Stimulated activated CD8-positive, alpha-beta memory T cell treated with anti-CD3 and anti-CD28 coated beads, Interleukin-12 subunit alpha, Interleukin-12 subunit beta, amount 100 ng/mL, for 4 hours (primary cell): ENCODE results near the gene ZNF506.
"Not testable (repeated sequence)": the region's sequence is repeated elsewhere in the genome, so short reads cannot be mapped to it uniquely, and the experiment has no call there.

Source experiments
- DNase-seq: peaks from one replicate; pipeline ENCODE4 v3.0.0-alpha.2; 2020; ENCODE audit warnings: low read depth

ZNF506 gene

DNA sequence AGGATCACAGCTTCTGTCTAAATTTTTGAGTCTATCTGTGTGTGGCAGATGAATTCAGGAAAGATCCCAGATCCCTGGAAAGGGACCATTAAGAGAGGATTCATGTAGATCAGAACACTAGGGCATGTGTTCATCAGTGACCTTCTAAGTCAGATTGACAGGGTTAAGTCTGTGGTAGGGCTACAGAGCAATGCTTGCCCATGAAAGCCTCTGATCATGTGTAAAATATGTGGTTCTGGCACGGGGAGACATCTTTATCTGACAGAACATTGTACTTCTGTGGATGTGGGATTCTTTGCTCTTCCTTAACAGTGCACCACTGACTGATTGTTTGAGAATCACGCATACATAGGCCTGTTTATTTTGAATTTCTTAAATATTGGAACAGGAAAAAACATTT is 42.9 kb downstream of the ZNF506 start:
- DNase-seq, result no peak

DNA sequence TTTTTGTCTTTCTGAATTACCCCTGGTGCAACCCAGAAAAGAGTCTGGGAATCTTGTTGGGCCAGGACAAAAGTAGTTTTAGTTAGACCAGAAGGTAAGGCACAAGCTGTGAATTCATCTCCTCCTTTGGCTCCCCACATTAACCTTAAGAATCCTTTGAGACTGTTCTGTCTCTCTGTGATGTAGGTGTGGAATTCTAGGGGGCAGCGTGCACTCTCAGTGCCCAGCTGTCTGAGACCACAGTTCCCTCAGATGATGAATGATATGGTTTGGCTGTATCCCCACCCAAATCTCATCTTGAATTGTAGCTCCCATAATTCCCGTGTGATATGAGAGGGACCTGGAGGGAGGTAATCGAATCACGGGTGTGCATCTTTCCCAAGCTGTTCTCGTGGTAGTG is 43.9 kb downstream of the ZNF506 start:
- no peak for DNase-seq

DNA sequence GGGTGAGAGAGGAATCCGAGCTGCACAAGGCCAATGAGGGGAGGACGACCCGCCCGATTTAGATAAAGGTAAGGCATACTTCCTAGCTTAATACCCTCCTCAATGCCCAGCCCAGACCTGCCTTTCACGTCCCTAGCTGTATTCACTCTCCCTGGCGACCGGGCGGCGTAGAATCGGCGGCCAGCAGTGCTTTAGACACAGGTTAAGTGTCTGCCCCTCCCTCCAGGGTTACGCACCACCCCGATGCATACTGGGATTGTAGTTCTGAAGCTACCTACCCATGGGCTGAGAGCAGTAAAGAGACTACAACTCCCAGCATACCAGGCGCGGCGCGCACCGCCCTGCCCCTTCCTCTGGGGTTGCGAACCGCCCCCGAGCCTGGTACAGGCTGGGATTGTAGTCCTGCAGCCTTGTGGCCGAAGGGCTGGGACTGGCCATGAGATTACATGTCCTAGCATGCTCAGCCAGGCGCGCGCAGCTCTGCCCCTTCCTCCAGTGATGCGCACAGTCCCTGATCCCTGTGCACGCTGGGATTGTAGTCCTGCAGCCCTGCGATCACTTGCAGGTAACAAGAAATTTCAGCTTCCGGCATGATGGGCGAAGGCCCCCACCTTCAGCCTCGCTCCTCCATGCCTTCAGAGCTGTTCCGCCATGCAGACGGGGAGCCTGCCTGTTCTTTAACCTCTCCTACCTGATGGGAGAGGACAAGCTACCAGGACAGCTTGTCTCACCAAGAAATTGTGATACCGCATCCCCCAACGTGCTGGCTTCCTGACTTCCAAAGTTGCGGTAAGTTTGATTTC is 45.1 kb downstream of the ZNF506 start:
- DNase-seq, result peak; percentile 86

DNA sequence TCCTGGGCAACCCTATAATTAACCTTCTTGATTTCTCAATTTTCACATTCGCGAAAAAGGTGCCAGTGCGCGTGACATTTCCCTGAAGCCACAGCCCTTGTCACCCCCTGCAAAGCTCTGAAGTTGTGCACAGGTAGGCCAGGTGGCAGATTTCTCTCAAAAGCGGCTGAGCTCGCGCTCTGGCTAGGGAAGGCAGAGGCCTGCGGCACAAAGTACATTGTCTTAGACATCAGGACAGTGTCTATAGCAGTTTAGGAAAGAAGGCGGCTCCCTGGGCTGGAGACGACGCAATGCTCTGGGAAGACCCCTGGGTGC is 45.7 kb downstream of the ZNF506 start:
- no peak for DNase-seq

DNA sequence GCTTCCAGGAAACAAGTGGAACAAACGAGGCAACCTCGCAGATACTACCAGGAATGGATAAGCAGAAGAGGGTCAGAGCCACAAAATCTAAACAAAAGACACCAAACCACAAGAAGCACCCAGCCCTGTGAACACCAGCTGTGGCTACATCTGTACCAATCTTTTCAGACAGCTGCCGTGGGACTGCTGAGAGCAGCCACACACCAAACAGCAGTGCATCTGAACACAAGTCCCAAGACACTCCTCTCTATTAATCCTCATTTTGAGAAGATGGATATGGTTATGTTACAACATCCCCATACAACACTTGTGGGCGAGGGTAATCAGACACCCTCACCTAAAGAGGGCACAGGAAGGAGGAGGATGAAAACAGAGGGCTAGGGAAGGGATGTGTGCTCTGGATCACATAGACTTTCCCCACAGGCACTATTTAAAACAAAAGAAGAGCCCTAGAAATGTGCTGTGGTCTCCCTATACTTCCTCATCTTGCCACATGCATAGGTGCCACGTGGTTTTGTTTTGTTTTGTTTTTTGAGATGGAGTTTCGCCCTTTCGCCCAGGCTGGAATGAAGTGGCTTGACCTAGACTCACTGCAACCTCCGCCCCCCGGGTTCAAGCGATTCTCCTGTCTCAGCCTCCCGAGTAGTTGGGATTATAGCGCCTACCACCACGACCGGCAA is 47.1 kb downstream of the ZNF506 start:
- no peak for DNase-seq

DNA sequence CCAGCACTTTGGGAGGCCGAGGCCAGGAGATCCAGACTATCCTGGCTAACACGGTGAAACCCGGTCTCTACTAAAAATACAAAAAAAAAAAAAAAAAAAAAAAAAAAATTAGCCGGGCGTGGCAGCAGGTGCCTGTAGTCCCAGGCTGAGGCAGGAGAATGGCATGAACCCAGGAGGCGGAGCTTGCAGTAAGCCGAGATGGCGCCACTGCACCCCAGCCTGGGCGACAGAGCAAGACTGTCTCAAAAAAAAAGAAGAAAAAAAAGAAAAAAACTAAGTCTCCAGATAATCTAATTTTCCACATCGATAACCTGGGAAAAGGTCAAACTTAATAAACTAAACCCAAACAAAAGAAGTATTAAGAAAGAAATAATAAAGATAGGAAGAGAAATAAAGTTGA is 49.6 kb downstream of the ZNF506 start:
- DNase-seq, result not testable (repeated sequence)

DNA sequence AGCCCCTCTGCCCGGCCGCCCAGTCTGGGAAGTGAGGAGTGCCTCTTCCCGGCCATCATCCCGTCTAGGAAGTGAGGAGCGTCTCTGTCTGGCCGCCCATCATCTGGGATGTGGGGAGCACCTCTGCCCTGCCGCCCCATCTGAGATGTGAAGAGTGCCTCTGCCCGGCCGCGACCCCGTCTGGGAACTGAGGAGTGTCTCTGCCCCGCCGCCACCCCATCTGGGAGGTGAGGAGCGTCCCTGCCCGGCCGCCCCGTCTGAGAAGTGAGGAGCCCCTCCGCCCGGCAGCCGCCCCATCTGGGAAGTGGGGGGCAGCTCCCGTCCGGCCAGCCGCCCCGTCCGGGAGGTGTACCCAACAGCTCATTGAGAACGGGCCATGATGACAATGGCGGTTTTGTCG is 51.6 kb downstream of the ZNF506 start:
- DNase-seq, result not testable (repeated sequence)

DNA sequence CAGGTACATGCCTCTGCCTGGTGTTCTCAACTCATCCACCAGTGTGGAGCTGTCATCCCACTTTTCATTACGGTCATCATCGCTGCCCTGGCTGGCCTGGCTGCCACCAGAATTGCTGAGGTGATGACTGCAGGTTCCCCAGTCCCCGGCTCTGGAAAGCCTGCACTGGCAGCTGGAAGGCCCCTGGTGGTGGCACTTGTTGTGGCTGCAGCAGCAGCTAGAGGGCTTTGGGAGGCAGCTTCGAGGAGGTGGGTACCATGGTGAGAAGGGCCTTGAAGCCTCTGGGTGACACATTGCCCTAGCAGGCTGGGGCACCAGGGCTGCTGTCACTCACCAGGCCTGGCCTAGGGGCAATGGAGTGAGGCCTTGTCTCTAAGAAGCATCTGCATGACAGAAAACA is 63.4 kb downstream of the ZNF506 start:
- no peak for DNase-seq

DNA sequence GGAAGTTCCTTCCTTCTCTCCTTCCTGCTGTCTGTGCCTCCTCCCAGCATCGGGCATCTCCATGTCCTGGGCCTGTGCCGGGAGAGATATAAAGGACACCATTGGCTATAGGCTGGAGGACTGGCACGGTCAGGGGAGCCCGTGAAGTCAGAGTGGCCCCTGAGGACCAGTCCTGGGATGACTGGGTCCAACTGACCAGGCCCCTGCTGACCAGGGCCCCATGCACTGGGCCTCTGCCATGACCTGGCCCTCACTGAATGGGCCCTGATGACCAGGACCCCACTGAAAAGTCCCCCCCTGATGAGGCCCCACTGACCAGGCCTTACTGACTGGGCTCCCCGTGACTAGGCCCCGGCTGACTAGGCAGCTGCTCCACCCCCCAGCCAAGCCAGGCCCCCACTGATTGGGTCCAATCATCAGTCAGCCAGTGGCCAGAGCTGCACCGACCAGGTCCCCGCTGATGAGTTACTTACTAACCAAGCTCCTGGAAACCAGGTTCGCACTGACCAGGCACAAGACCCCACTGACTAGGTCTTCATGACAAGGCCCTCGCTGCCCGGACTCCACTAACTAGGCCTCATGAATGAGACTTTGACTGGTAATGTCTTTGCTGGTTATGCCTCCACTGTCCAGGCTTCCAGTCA is 68.7 kb downstream of the ZNF506 start:
- no peak for DNase-seq

DNA sequence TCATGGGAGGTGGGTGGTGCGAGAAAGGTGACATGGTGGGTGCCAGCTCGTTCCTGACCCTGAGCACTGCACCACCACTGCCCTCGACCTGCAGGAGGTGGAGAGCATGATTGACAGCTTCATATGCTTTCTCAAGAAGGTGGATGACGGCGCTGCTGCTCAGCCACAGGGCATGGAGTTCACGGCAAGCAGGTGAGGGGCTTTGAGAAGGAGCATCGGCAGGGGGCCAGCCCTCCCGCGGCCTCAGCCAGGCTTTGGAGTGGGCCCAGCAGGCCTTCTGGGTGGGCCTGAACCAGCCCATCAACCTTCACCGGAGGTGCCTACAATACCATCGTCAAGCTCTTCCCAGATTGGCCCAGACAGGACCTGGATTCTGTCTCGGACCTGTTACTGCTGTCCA is 69.7 kb downstream of the ZNF506 start:
- no peak for DNase-seq

DNA sequence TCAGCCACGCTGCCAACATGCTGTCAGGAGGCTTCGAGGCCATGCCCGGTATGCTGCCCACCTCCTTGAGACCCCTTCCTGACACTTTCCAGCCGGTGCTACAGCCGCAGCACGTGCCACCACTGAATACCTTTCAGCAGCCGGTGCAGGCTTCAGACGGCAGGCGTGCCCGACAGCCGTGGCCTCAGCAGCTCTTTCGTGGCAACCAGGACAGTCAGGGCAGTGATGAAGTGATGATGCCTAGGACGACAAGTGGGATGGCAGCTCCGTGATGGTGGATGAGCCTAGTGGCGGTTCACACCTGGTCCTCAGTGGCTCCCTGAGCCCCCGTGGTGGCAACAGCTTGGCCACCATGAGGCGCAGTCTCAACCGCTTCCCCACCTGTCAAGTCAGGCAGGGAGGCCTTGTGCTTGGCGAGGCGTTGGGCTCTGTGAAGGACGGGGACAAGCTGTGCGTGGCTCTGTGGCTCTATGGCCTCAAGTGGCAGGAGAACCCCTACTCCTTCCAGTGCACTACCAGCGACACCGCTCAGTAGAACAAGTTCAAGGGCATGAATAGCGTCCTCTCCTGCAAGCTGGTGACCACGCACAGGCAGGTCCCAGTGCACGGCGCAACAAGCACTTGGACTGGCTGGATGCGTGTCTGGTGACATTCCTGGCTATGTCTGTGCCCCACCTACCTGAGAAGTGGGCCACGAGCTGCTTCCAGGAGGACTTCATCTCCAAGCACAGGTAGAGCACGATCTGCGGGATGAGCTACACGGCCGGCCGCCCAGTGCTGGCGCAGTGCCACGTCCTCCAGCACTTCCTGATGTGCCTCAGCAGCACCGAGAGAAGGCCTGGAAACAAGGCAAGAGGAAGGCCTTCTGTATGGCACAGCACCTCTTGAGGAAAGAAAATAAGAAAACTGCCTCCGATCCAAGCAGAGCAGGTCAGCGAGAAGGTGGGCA is 70.4 kb downstream of the ZNF506 start:
- no peak for DNase-seq

DNA sequence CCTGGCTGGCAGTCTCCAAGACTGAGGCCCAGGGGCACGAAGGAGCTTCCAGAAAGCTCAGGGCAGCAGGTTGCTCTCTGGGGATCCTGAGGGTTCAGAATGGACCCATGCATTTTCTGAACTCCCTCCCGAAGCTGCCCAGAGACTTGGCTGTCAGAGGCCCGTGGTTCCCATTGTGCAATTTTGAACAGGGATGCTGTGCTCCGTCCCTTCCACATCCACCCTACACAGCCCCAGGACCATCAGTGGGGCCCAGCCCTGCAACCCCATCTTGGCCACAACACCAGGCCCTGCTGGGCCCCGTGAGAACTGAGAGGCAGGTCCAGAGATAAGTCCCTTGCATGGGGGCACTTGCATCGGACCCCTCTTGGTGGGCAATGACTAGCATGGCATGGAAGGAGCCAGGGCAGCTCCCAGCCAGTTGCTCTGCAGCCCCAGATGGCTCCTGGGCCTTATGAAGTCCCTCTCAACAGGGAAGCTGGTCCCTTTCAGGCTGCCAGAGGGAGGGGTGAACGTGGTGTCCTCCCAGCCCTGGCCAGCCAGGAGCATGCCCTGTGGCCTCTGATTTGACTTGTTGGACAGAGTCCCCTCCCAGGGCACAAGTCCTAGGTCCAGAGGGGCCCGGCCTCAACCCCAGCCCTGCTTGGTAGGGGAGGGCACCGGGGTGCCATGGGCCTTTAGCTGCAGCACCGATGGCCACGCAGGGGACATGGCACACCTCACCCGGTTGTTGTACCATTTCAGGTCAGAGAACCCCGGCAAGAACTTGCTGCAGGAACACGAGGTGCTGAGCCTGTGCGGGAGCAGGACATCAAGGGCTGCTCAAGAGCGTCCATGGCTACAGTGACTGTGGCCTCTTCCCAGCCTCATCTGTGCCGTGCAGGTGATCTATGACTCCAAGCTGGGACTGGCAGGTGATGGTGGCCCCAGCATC is 71.4 kb downstream of the ZNF506 start:
- no peak for DNase-seq

DNA sequence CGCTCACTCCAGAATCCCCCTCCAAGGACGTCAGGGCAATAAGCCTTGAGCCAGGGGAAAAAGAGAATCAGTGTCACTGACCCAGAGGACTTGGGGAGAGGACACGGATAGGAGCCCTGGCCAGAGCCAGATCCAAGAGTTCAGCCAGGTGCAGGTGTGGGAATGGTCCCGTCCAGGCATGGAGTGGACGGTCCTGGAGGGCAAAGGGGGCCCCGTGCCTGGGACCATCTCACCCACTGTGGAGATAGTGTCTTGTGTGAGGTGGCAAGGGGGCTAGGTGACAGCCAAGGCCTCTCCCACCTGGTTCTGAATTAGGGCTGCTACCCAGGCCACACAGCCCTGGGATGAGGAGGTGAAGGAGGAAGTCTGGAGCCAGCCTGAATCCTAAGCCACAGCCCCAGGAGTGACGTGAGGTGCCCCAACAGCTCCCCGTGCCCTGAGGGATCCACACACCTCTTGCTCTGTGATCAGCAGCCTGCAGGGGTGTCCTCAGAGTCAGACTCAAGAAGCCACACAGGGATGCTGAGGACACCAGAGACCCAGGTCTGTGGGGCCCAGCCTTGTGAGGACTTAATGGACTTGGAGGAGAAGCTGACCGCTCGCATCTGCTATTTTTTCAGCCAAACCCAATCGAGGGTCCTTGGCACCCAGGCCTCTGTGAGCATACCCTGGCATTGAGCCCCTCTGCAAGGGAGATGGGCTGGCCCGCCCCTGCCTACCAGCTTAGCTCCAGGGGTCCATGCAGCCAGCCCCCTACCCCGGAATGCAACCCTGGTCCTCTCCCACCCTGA is 72.2 kb downstream of the ZNF506 start:
- DNase-seq, result no peak

DNA sequence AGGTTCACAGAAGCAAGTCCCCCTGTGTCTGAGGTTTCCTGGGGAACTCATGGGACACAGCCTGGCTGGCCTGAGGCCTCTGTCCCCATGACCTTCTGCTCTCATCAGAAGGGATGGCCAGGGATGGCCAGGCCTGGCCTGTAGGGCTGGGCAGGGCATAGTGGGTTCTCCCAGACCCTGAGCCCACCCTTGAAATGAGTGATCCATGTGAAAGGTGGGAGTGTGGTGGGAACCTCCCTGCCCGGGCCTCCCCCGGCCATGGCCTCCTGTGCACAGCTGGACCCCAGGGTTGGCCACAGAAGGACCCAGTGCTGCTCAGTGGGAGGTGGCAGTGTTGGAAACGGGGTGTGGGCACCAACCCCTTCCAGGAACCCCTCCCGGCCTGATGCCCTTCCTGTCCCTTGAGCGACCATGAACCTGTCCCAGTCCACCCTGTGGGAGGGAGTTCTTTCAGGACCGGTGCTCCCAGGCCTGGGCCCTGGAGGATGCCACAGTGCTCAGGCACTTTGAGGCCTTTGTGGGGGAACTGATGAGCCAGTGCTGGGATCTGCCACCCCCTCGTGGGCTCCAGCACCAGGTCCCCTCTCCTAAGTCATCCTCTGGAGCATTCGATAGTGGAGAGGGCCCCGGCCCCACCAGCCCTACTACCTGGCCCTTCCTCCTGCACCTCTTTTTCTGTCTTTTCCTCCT is 73.2 kb downstream of the ZNF506 start:
- no peak for DNase-seq

DNA sequence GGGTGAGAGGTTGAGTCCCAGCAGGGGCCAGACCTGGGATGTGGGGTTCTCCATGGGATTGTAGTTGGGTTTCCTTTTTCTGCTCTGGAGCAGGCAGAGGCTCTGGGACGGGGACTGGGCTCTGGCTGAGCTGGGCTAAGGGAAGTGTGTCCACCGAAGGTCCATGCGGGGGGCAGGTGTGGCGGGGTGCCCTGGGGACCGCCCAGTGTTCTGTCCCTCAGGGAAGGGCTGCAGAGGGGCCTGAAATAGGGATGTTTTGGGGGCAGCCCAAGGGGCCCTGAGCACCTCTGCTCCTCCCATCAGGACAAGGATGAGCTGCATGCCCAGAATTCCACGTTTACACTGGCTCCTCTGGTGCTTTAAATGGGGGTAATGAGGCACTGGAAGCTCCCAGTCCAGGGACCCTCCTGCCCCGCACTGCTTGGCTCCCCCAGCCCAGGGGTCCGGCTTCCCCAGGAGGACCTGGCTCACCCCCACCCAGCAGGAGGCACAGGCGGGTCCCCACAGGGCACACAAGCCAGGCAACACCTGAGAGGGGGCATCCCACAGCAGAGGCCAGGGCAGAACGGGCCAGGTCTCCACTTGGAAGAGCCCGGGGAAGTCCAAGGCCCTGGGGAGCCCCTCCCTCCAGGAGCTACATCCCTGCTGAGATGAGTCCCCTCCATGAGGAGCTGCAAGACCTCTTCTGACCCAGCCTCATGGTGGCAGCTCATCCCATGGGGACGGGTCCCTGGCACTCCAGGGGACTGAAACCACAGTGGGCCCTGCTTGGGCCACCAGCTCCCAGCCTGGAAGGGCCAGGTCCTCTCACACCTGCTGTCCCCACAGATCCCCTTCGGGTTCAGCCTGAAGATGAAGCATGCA is 74.0 kb downstream of the ZNF506 start:
- no peak for DNase-seq

DNA sequence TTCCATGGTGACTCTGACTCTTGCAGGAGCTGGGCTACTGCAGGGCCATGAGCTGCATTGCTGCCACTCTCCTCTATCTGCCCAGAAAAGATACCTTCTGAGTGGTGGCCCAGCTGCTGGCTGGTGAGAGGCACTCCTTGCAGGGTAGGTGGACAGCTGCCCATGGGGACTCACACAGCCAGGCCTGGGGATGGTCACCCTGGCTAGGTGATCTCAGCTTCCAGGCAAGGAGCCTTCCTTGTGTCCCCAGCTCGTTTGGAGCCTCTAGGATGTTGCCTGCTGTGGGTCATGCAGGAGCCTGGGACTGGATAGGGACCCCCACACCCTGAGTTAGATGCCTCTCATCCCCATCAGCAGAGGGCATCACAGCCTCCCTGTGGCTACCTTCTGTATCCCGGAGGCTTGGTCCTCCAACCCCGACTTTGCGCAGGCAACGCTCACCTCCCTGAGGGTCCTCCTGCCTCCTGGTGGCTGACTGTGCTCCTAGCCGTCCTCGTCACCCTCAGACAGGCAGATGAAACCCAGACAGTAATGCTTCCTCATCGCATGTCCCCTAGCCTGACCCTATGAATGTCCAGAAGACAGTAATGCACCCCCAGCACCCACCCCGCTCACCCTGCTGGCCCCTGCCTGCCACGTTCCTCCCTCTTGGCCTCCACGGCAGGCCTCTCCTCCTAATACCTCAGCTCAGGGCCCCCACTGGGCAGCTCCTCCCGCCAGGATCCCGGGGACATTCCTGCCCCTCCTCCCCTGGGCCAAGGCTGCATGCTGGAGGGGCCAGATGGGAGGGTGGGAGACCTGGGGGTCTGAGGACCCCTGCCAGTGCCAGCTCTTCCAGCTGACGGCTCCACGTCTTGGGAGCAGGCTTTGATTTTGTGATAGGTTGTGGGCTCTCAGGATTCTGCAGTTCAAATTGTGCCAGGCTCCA is 75.0 kb downstream of the ZNF506 start:
- no peak for DNase-seq

DNA sequence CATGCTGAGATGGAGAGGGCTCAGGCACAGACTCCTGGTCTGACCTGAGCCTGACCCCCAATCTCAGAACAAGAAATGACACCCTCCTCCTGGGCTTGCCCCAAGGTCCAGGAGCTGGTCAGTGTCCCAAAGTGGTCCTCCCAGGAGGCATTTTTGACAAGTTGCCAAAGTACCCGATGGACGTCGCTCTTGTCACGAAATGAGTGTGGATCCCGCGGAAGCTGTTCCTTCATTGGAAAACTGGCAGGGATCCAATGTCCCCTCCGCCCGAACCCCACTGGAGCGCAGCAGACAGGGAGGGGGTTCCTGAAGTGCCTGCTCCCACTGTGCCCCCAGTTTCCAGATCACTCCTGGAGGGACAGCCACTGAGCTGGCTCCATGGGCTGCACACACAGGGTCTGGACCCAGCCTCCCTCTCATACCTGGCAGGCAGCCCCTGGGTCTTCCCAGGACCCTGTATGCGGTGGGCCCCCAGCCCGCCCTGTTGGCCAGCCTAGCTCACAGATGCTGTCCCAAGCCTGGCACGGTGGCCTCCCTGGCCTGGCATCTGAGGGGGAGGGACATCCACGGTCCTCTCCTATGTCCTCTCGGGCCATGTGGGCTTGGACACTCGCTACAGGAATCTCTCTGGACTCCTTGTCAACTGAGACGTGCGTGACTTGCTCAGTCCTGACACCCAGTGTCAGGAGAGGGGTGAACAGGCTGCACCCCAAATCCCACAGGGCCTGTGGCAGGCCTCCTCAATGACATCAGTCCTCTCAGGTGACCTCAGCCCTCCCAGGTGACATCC is 75.9 kb downstream of the ZNF506 start:
- no peak for DNase-seq
